Stimulated activated CD8-positive, alpha-beta memory T cell treated with anti-CD3 and anti-CD28 coated beads, Interleukin-12 subunit alpha, Interleukin-12 subunit beta, amount 100 ng/mL, for 24 hours (primary cell): ENCODE data around the gene CCDC181.
"Not testable (repeated sequence)": the region's sequence is repeated elsewhere in the genome, so short reads cannot be mapped to it uniquely, and the experiment has no call there.

ENCODE experiments used
- DNase-seq: peaks from one replicate; pipeline ENCODE4 v3.0.0-alpha.2; 2020; ENCODE audit errors: extremely low read depth

CCDC181 gene

GRCh38 chr1:169427081-169427641, at the start of gene CCDC181:
CCDC181 (minus strand) TSS chr1:169427474; CDS start chr1:169424927, 2,547 bp downstream.
- peak; percentile 26 for DNase-seq

- no peak for DNase-seq
Observed at GRCh38 chr1:169475806-169476387, 48.6 kb upstream of the CCDC181 start.

- DNase-seq = no peak
Observed at GRCh38 chr1:169474302-169474995, 47.2 kb upstream of the CCDC181 start.

- no peak for DNase-seq
Observed at GRCh38 chr1:169473347-169473746, 46.1 kb upstream of the CCDC181 start.

GRCh38 chr1:169472738-169473137, 45.5 kb upstream of the CCDC181 start:
- no peak for DNase-seq

- no peak for DNase-seq
Observed at GRCh38 chr1:169468982-169469381, 41.7 kb upstream of the CCDC181 start.

- no peak for DNase-seq
Observed at GRCh38 chr1:169466259-169467230, 39.3 kb upstream of the CCDC181 start.

GRCh38 chr1:169465281-169465680, 38.0 kb upstream of the CCDC181 start:
- no peak for DNase-seq

GRCh38 chr1:169462385-169462784, 35.1 kb upstream of the CCDC181 start:
- no peak for DNase-seq

GRCh38 chr1:169461390-169462000, 34.2 kb upstream of the CCDC181 start:
- no peak for DNase-seq

- no peak for DNase-seq
Observed at GRCh38 chr1:169460191-169460833, 33.0 kb upstream of the CCDC181 start.

GRCh38 chr1:169457443-169457842, 30.2 kb upstream of the CCDC181 start:
- DNase-seq = no peak

GRCh38 chr1:169456029-169456428, 28.8 kb upstream of the CCDC181 start:
- no peak for DNase-seq

GRCh38 chr1:169452921-169453320, 25.6 kb upstream of the CCDC181 start:
- DNase-seq = no peak

GRCh38 chr1:169451218-169451824, 24.0 kb upstream of the CCDC181 start:
- no peak for DNase-seq

GRCh38 chr1:169443923-169444322, 16.6 kb upstream of the CCDC181 start:
- no peak for DNase-seq

- DNase-seq = no peak
Observed at GRCh38 chr1:169426174-169426705, 1.0 kb downstream of the CCDC181 start.

GRCh38 chr1:169421309-169421708, 6.0 kb downstream of the CCDC181 start:
- no peak for DNase-seq

GRCh38 chr1:169414952-169415351, 12.3 kb downstream of the CCDC181 start:
- DNase-seq = no peak

GRCh38 chr1:169408340-169408739, 18.9 kb downstream of the CCDC181 start:
- DNase-seq = not testable (repeated sequence)
